Transverse colon (tissue), 4 donors: Measurements from ENCODE around the gene SDR42E2.

Experiments
- CTCF ChIP-seq, 5 experiments: fragments of 200-600 bp in 3 of 5; fragments of 450-650 bp in 2 of 5; sonication (generic) in 3 of 5; IDR thresholded peaks; 1 replicate in 2 of 5; 2 replicates in 3 of 5; pipeline ENCODE4 v1.5.1; 2016 to 2017; ENCODE audit warnings: antibody characterized with exemption in 5 of 5, inconsistent platforms in 3 of 5, mild to moderate bottlenecking in 2 of 5, moderate library complexity in 1 of 5
- POLR2A ChIP-seq: fragments of 450-650 bp; IDR thresholded peaks from one replicate; pipeline ENCODE4 v1.6.1; 2016; ENCODE audit warnings: antibody characterized with exemption, mild to moderate bottlenecking, moderate library complexity
- POLR2AphosphoS5 ChIP-seq, 3 donors: sonication (generic); formaldehyde crosslinking; IDR thresholded peaks; one replicate each; pipeline ENCODE4 v1.6.1; 2016; ENCODE audit warnings: antibody characterized with exemption in 3 of 3

DNA sequence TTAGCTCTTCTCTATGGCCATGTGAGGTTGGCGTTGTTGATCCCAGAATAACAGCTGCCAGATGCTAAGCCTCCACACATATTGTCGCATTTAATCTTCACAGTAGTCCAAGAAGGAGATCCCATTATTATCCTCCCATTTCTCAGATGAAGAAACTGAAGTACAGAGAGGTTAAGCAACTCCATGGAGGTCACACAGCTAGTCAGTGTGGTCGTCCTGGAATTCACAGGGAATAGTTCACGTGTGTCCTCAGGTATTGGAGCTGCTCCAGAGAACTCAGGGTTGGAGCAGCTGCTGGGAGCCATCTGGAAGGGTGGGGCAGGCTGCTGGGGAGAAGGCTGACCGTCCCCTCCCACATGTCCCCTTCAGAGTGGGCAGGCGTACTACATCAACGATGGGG lies 19.5 kb downstream of the SDR42E2 start:
- TF ChIP-seq POLR2AphosphoS5 (IDR thresholded peaks at IDR 0.05), result no peak
- TF ChIP-seq CTCF (IDR thresholded peaks at IDR 0.05), result no peak
- TF ChIP-seq POLR2A, result no peak
